ENCODE data around the gene ABCB10.
"Not testable (repeated sequence)": the region's sequence is repeated elsewhere in the genome, so short reads cannot be mapped to it uniquely, and the experiment has no call there.

Gene ABCB10

GRCh38 chr1:229531326-229531725 is 27.2 kb downstream of the ABCB10 start:
- DNase-seq: no peak

- no peak for DNase-seq
Observed at GRCh38 chr1:229529639-229530038, 28.9 kb downstream of the ABCB10 start.

- no peak for DNase-seq
Observed at GRCh38 chr1:229526695-229527094, 31.8 kb downstream of the ABCB10 start.

GRCh38 chr1:229523052-229523451 is 35.5 kb downstream of the ABCB10 start:
- no peak for DNase-seq

GRCh38 chr1:229514578-229515275 is 43.8 kb downstream of the ABCB10 start:
- peak; percentile 13 to 35 for DNase-seq

GRCh38 chr1:229511625-229512024 is 46.9 kb downstream of the ABCB10 start:
- not testable (repeated sequence) for DNase-seq

GRCh38 chr1:229511201-229511600 is 47.3 kb downstream of the ABCB10 start:
- DNase-seq: not testable (repeated sequence)

GRCh38 chr1:229509576-229509975 is 48.9 kb downstream of the ABCB10 start:
- no peak for DNase-seq

GRCh38 chr1:229508823-229509337 is 49.6 kb downstream of the ABCB10 start:
- DNase-seq: no peak

- DNase-seq: peak; percentile 99
Observed at GRCh38 chr1:229507951-229508822, 50.3 kb downstream of the ABCB10 start, which contains the start of gene NUP133. Gene NUP133 (minus strand): TSS chr1:229508341. CDS start chr1:229508249, 92 bp downstream.

- no peak for DNase-seq
Observed at GRCh38 chr1:229507502-229507901, 51.0 kb downstream of the ABCB10 start.

GRCh38 chr1:229506633-229507032 is 51.9 kb downstream of the ABCB10 start:
- no peak for DNase-seq

- DNase-seq: no peak
Observed at GRCh38 chr1:229495782-229496181, 62.7 kb downstream of the ABCB10 start.

GRCh38 chr1:229487181-229487580 is 71.3 kb downstream of the ABCB10 start:
- no peak for DNase-seq

GRCh38 chr1:229485318-229485717 is 73.2 kb downstream of the ABCB10 start:
- DNase-seq: no peak

- DNase-seq: no peak
Observed at GRCh38 chr1:229482511-229482910, 76.0 kb downstream of the ABCB10 start.

GRCh38 chr1:229480495-229480894 is 78.0 kb downstream of the ABCB10 start:
- DNase-seq: no peak

- DNase-seq: no peak
Observed at GRCh38 chr1:229479660-229480399, 78.7 kb downstream of the ABCB10 start.

- no peak for DNase-seq
Observed at GRCh38 chr1:229478852-229479251, 79.7 kb downstream of the ABCB10 start.

GRCh38 chr1:229475859-229476258 is 82.6 kb downstream of the ABCB10 start:
- DNase-seq: not testable (repeated sequence)

GRCh38 chr1:229474509-229474908 is 84.0 kb downstream of the ABCB10 start:
- DNase-seq: no peak

GRCh38 chr1:229471175-229471574 is 87.3 kb downstream of the ABCB10 start:
- no peak for DNase-seq

Measured in stimulated activated CD4-positive, alpha-beta T cell treated with anti-CD3 and anti-CD28 coated beads, Interleukin-2, amount 100 ng/mL, for 48 hours (primary cell).